ENCODE results near the gene MAP7.
"Not testable (repeated sequence)": the region's sequence is repeated elsewhere in the genome, so short reads cannot be mapped to it uniquely, and the experiment has no call there.

GRCh38 chr6:136483005-136483404 lies 67.2 kb downstream of the MAP7 start:
- TF ChIP-seq CTCF, POLR2A (IDR thresholded peaks at IDR 0.05): not testable (repeated sequence)
